Skin epidermis (tissue), 12 donors: ENCODE data around the gene PROCR.
"Not testable (repeated sequence)": the region's sequence is repeated elsewhere in the genome, so short reads cannot be mapped to it uniquely, and the experiment has no call there.

Source experiments
- H3K27ac ChIP-seq, 21 experiments: fragments of 200-600 bp; sonication (generic) in 11 of 21; one replicate each; pipeline ENCODE4 v1.5.0; 2020; ENCODE audit warnings: mild to moderate bottlenecking in 3 of 21, inconsistent platforms in 2 of 21, moderate library complexity in 2 of 21
- H3K4me3 ChIP-seq, 7 experiments: fragments of 200-600 bp; sonication (generic) in 2 of 7; one replicate each; pipeline ENCODE4 v1.5.0; 2020; ENCODE audit warnings: inconsistent platforms in 2 of 7, mild to moderate bottlenecking in 2 of 7, moderate library complexity in 1 of 7

PROCR gene

DNA sequence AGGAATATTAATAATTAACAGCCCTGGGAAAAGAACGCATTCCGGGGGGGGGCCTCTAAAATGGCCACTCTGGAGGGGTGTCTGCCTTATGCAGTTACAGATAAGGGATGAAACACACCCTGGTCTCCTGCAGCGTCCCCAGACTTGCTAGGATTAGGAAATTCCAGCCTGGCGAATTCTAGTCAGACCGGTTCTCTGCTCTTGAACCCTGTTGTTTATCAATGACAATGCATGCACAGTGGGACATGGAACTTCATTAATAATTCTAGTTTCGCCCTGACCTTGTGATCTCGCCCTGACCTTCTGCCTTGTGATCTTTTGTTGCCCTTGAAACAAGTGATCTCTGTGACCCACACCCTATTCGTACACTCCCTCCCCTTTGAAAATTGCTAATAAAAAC is 17.4 kb downstream of the PROCR start:
- H3K4me3 ChIP-seq, H3K27ac ChIP-seq: not testable (repeated sequence)

DNA sequence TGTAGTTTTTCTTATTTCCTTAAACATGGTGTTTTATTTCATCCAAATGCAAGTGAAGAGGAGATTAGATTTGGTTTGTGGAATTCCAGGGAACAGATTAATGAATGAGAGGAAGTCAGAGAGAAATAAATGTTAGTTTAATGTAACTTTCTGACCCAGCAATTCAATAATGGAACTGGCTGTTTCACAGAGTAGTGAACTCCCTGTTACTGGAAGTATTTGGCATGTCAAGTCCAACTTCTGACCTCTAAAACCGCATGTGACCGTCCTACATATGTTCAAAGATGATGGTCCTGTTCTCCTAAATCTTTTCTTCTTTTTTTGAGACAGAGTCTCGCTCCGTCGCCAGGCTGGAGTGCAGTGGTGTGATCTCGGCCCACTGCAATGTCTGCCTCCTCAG is 18.7 kb downstream of the PROCR start:
- no peak overlapping the region for H3K27ac ChIP-seq

DNA sequence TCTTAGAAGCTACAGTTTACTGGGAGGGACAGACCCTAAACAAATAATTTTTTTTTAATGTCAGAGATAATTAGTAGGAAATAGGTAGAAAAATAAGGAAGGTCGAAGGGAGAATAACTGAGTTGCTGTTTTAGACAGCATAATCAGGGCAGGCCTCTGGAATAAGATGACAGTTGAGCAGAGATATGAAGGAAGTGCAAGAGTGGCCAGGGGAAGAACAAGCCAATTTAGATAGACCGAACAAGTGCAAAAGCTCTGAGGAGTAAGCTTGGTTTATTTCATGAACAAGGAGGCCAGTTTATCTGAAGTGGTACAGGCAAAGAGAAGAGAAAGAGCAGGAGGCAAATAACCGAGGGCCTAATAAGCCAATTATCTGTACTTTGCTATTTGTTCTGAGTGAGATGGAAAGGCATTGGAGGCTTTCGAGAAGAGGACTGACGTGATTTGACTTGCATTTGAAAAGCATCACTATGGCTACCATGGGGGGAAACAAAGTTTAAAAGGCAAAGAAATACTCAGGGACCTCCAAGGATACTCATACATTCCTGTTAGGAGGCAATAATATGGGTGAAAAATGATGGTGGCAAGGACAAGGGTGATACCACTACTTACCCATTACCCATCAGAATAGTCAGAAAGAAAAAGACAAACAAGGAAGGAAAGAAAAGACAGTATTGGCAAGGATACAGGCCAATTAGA is 19.7 kb downstream of the PROCR start:
- H3K27ac ChIP-seq: no peak overlapping the region
- no peak overlapping the region for H3K4me3 ChIP-seq

More for the DNA sequence above, 18.7 kb downstream of the PROCR start:
- no peak overlapping the region for H3K4me3 ChIP-seq

DNA sequence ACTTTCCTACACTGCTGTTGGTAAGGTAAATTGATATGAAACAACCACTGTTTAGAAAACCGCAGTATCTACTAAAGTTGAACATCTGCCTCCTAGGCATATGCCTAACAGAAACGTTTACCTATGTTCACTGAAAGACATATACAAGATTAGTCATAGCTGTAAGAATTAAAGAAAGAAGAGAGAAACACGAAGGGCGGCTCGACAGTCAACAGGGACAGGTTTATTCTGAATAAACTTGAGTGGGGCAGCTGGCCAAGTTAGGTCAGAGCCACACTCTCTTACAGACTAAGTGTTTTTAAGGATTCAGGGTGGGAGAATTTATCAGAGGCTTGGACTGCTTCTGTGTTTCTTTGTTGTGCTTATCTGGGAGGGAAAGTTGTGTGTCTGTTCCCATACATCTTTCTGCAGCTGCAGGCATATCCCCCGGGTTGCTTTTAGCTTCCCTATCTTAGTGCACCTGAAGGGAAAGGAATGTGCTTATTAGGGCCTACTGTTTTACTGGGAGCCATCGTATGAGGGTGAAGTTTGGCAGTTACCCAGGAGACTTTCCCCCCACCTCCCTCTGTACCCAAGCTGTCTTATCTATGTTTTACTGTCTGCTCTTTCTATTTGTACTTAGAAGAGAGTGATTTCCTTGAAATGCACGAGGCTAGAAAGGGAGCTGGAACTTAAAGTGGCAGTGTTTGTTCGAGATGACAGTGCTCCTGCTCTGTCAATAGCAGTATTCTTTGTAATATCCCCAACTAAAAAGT is 20.4 kb downstream of the PROCR start:
- Histone ChIP-seq H3K4me3 (no peak overlapping the region), H3K27ac (no peak overlapping the region)

DNA sequence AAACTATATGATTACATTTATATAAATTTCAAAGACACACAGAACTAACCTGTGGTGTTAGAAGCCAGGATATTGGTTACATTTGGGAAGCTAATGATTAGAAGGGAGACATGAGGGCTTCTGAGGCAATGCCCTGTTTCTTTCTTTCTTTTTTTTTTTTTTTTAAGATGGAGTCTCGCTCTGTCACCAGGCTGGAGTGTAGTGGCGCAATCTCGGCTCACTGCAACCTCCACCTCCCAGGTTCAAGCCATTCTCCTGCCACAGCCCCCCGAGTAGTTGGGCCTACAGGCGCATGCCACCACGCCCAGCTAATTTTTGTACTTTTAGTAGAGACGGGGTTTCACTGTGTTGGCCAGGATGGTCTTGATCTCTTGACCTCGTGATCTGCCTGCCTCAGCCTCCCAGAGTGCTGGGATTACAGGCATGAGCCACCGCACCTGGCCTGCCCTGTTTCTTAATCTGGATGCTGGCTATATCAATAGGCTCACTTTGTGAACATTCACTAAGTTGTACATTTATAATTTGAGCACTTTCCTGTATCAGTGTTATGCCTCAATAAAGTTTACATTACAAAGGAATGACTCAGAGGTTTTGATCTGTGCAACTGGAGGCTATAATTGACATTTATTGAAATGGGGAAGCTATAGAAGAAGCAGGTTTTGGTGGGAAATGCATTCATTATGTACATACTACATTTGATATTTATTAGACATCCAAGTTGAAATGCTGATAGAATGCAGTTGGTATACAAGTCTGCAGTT is 21.3 kb downstream of the PROCR start:
- not testable (repeated sequence) for H3K27ac ChIP-seq, H3K4me3 ChIP-seq

DNA sequence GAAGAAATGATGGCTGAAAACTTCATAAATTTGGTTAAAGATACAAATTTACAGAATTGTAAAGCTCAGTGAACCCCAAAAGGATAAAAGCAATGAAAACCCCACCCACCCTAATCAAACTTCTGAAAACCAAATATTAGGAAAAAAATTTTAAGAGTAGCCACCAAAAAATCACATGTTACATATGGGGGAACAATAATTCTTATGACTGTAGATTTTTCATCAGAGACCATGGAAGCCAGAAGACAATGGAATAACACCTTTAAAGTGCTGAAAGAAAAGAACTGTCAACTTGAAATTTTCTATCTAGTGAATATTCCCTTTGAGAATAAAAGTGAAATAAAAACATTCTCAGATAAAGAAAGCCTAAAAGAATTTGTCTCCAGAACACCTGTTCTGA is 24.4 kb downstream of the PROCR start:
- H3K27ac ChIP-seq: no peak overlapping the region
- H3K4me3 ChIP-seq: no peak overlapping the region

DNA sequence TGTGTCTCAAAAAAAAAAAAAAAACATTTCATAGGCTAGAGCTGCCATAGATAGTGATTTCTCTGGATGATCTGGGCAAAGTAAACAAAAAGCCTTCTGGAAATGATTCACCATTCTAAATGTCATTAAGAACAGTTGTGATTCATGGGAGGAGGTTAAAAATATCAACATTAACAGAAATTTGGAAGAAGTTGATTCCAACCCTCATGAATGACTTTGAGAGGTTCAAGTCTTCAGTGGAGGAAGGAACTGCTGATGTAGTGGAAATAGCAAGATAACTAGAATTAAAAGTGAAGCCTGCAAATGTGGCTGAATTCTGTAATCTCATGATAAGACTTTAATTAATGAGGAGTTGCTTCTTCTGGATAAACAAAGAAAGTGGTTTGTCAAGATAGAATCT is 27.9 kb downstream of the PROCR start:
- peak overlapping the region in 3 of 21 experiments; percentile 1 to 35 (median 21) for H3K27ac ChIP-seq
- H3K4me3 ChIP-seq: no peak overlapping the region

DNA sequence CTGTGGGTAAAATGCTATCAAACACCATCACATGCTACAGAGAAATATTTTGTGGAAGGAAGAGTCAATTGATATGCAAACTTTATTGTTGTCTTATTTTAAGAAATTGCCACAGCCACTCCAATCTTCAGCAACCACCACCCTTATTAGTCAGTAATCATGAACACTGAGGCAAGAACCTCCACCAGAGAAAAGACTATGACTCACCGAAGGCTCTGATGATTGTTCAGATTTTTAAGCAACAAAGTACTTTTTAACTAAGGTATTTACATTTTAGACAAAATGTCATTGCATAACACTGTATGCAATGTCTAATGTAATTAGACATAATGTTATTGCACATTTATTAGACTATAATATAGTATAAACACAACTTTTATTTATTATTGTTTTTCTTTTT is 28.4 kb downstream of the PROCR start:
- peak overlapping the region in 2 of 21 experiments; percentile 1 to 35 for H3K27ac ChIP-seq
- H3K4me3 ChIP-seq: no peak overlapping the region

DNA sequence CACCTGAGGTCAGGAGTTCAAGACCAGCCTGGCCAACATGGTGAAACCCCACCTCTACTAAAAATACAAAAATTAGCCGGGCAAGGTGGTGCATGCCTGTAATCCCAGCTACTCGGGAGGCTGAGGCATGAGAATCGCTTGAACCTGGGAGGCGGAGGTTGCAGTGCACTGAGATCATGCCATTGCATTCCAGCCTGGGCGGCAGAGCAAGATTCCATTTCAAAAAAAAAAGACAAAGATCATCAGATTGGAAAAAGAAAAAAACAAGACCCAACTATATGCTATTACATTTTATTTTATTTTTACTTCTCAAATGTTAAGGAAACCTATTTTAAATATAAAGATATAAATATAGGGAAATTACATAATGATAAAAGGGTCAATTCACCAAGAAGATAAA is 29.6 kb downstream of the PROCR start:
- not testable (repeated sequence) for H3K4me3 ChIP-seq

DNA sequence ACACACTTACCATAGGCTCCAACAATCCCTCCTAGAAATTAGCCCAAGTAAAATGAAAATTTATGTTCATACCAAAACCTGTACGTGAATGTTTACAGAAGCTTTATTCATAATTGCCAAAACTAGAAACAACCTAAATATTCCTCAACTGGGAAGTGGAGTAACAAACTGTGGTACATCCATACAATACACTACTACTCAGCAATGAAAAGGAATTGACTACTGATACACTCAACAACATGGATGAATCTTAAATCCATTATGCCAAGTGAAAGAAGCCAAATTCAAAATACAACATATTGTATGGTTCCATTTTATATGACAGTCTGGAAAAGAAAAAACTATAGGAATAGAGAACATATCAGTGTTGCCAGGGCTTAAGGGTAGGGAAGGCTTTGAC is 34.9 kb downstream of the PROCR start:
- no peak overlapping the region for H3K4me3 ChIP-seq
- no peak overlapping the region for H3K27ac ChIP-seq

More for the DNA sequence above, 29.6 kb downstream of the PROCR start:
- not testable (repeated sequence) for H3K27ac ChIP-seq

DNA sequence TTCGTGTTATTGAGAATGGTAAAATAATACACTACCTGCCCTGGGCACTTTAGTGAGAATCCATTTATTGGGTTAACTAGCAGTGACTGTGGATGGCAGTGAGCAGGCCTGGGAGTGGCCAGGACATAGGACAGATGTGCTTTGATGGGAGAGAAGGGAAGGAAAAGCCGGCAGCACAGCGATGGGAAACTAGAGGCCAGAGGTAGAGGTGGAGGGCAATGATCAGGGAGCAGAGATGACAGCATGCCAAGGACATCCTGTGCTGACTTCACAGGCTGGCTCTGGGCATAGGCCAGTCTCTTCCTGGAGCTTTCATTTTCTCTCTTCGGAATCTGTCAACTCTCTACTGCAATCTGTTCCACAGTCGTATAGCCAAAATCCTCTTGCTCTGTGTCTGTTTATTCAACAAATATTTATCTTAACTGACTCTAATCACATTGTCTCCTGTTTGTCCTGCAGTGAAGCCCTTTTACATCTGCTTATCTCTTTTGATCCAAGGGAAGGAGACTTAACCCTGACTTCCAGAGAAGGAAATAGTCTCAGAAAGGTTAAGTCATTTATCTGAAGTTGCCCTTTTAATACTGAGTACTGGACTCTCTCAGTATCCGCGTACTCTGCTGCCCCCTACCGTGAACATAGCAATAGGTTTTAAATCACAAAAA is 36.2 kb downstream of the PROCR start:
- Histone ChIP-seq H3K27ac (peak overlapping the region in 13 of 21 experiments; percentile 1 to 70 (median 37)), H3K4me3 (no peak overlapping the region)

DNA sequence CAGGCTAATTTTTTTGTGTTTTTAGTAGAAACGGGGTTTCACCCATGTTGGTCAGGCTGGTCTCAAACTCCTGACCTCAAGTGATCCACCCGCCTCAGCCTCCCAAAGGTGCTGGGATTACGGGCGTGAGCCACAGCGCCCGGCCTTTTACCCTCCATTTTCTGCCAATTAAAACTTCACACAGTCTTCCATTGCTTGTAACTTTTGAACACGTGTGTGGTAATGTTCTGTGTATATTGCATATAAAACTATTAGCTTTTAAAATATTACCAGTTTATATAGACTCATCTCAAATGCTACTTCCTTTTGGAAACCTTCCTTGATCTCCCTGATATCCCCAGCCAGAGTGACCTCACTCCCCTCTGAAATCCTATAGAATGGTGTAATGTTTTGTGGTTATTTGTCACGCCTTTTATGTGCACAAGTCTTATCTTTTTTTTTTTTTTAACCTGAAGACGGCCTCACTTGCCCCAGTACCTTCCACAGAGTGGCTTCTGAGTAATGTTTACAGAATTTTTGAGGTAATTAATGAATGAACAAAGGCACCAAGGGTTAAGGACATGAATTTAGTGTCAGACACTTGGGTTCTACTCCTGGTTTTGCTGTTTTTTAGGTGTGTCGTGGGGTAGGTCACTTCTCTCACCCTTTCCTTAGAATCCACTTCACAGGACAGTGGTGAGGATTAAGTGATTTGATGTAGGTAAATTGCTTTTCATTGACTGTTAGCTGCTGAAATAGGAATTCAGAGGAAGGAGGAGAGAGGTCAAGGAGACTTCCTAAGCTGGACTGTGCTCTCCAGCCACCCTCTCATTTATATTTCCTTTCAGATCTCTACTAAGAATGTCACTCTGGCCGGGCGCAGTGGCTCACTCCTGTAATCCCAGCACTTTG is 43.4 kb downstream of the PROCR start:
- Histone ChIP-seq H3K27ac (no peak overlapping the region), H3K4me3 (no peak overlapping the region)

DNA sequence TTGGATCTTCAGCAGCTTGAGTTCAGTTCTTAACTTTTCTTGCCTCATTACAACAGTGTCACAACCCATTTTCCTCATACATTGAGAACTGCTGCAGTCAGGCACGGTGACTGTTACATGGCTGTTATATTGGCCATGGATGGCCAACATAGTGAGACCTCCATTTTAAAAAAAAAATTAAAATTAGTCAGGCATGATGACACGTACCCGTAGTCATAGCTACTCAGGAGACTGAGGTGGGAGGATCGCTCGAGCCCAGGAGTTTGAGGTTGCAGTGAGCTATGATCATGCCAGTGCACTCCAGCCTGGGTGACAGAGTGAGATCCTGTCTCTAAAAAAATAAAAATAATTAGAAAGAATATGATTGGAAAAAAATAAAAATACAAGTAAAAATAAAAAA is 44.7 kb downstream of the PROCR start:
- H3K27ac ChIP-seq: no peak overlapping the region
- no peak overlapping the region for H3K4me3 ChIP-seq

DNA sequence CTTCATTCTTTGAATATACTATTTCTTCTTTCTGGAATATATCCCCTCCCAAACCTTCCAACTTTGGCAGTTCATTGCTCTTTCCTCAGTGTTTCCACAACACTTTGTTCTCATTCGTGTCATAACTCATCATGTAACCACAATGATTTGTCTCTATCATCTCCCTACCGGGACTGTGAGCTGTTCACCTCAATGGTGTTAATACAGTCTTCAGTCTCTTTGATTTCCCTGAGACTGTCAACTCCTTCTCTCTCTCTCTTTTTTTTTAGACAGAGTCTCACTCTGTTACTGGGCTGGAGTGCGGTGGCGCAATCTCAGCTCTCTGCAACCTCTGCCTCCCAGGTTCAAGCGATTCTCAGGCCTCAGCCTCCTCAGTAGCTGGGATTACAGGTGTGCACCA is 52.1 kb downstream of the PROCR start:
- H3K4me3 ChIP-seq: no peak overlapping the region
- no peak overlapping the region for H3K27ac ChIP-seq

DNA sequence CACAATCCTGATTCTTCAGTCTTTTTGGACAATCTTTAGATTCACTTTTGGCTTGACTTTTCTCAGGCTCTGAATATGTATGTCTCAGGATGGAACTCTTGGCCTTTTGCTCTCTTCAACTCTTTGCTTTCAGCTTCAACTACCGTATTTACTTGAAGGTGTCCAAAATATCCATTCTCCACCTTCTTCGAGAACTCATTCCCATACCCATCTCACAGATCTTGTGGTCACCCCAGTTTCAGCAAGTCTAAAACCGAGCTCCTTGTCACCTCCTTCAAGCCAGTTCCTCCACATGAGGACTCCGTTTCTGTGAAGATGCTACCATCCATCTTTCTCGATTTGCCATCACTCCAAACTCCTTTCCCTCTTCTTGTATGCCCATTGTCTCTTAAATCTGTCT is 52.7 kb downstream of the PROCR start:
- H3K4me3 ChIP-seq: no peak overlapping the region
- no peak overlapping the region for H3K27ac ChIP-seq

DNA sequence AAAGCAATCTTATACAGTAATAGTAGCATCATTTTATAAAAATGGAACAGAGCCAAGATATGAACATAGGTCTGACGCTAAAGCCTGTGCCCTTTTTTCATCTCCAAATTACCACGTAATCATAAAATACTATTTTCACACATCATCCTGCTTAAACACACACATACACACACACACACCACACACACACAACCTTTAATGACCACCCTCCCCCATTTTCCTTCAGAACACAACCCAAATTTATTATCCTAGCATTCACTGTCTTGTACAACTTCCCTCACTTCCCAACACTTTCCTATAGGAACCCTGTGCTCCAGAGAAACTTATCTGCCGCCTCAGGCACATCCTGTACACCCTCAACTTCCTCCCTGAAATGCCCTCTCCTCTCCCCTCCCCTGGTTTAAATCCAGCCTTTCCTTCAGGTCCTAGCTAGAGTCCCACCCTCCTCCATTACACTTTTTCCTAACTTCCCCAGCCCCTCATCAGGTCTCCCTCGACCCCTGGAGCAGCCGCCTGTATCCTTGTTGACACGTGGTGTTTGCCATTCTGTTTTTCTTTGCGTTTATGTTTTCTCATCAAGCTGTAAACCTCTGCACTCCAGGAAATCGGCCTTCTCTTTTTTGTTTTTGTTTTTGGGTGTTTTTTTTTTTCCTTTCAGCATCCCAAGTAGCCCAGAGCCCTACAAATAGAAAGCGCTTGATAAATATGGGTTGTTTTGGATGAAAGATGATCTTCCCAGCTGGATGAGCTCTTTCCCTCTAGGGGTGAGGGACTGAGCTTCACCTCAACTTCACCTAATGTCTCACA is 53.6 kb downstream of the PROCR start:
- no peak overlapping the region for H3K4me3 ChIP-seq
- no peak overlapping the region for H3K27ac ChIP-seq

DNA sequence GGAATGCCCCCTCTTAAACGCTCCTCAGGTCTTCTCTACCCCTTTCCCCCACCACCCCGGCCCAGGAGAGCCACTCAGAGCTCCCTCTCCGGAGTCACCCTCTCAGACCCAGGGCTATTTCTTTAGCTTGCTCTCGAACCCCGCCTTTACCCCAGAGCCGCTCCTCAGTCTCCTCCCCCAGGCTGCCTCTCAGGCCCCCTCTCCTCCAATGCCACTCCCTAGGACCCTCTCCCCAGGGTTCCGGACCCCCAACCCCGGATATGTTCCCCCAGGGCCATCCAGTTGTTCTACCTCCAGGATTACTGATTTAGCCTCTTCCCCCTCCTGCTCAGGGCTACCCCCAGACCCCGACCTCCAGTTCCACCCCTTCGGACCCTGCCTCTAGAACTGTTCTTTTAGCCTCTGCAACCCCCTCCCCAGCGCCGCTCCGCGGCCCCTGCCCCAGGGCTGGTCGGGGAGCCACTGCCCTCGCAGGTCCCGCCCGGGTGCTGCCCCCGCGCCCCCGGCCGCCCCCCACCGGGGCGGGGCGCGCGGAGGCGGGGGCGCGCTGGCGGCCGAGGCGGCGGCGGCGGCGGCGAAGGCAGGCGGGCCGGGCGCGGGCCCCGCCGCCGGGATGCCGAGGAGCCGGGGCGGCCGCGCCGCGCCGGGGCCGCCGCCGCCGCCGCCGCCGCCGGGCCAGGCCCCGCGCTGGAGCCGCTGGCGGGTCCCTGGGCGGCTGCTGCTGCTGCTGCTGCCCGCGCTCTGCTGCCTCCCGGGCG is 54.4 kb downstream of the PROCR start, which contains the start of gene MMP24:
Gene MMP24, plus strand, starts transcription at position 565 of the 758 bp plus-strand sequence. Its CDS starts 49 bp downstream, at position 614.
- Histone ChIP-seq H3K27ac (no peak within 1 kb of the TSS), H3K4me3 (peak within 1 kb of the TSS in 2 of 7 experiments; percentile 9 to 13)
